H9 (cell line): ENCODE results near the gene ATP5MC3. TPM values are rescaled to one million over a fixed set of nuclear protein-coding genes. Genes with fewer than 3 reads are reported as not detected.
"Not testable (repeated sequence)": the region's sequence is repeated elsewhere in the genome, so short reads cannot be mapped to it uniquely, and the experiment has no call there.

Experiments
- DNase-seq: peaks from one replicate; pipeline ENCODE4 v3.0.0-alpha.2; 2017
- H2AFZ ChIP-seq: one replicate; pipeline ENCODE4 v1.6.1; 2013; ENCODE audit warnings: mild to moderate bottlenecking, low read length, control low read depth, moderate library complexity
- H2AK5ac ChIP-seq: 2 replicates; pipeline ENCODE4 v1.6.1; 2013; ENCODE audit warnings: low read length, control low read depth, mixed read lengths; ENCODE audit not compliant: insufficient read length
- H2BK120ac ChIP-seq: one replicate; pipeline ENCODE4 v1.6.1; 2013; ENCODE audit warnings: low read depth, mild to moderate bottlenecking, low read length, control low read depth, inconsistent platforms; ENCODE audit not compliant: poor library complexity, severe bottlenecking
- H2BK12ac ChIP-seq: 2 replicates; pipeline ENCODE4 v1.6.1; 2013; ENCODE audit warnings: low read length, control low read depth, mixed read lengths, low read depth; ENCODE audit not compliant: insufficient read length
- H2BK15ac ChIP-seq: 2 replicates; pipeline ENCODE4 v1.6.1; 2013; ENCODE audit warnings: low read depth, low read length, control low read depth
- H2BK20ac ChIP-seq: one replicate; pipeline ENCODE4 v1.6.1; 2013; ENCODE audit warnings: low read depth, mild to moderate bottlenecking, low read length, control low read depth, inconsistent platforms; ENCODE audit not compliant: poor library complexity, severe bottlenecking
- H2BK5ac ChIP-seq: 2 replicates; pipeline ENCODE4 v1.6.1; 2013; ENCODE audit warnings: low read length, control low read depth, mixed read lengths; ENCODE audit not compliant: insufficient read length
- H3K14ac ChIP-seq: 2 replicates; pipeline ENCODE4 v1.6.1; 2013; ENCODE audit warnings: low read length, control low read depth; ENCODE audit not compliant: insufficient read depth
- H3K18ac ChIP-seq: 2 replicates; pipeline ENCODE4 v1.6.1; 2013; ENCODE audit warnings: low read depth, mild to moderate bottlenecking, mixed read lengths, low read length, control low read depth; ENCODE audit not compliant: insufficient read length
- H3K23ac ChIP-seq: 2 replicates; pipeline ENCODE4 v1.6.1; 2013; ENCODE audit warnings: low read length, control low read depth, mixed read lengths, low read depth; ENCODE audit not compliant: insufficient read length
- H3K23me2 ChIP-seq: 2 replicates; pipeline ENCODE4 v1.6.1; 2013; ENCODE audit warnings: low read depth, mild to moderate bottlenecking, mixed read lengths, low read length, control low read depth; ENCODE audit not compliant: insufficient read length, poor library complexity, severe bottlenecking
- H3K27ac ChIP-seq: 2 replicates; pipeline ENCODE4 v1.5.1; 2013; ENCODE audit warnings: low read length, control low read depth, mixed read lengths, low read depth; ENCODE audit not compliant: insufficient read length
- H3K27me3 ChIP-seq: 2 replicates; pipeline ENCODE4 v1.6.1; 2013; ENCODE audit warnings: low read length, control low read depth, inconsistent platforms; ENCODE audit not compliant: insufficient read depth
- H3K4ac ChIP-seq: 2 replicates; pipeline ENCODE4 v1.6.1; 2013; ENCODE audit warnings: low read depth, mild to moderate bottlenecking, control low read depth, inconsistent platforms, low read length, moderate library complexity
- H3K4me1 ChIP-seq: 2 replicates; pipeline ENCODE4 v1.6.1; 2013; ENCODE audit warnings: low read length, control low read depth, inconsistent platforms; ENCODE audit not compliant: insufficient read depth
- H3K4me2 ChIP-seq: 2 replicates; pipeline ENCODE4 v1.6.1; 2013; ENCODE audit warnings: low read length, control low read depth, mixed read lengths; ENCODE audit not compliant: insufficient read length, insufficient read depth
- H3K56ac ChIP-seq: 2 replicates; pipeline ENCODE4 v1.6.1; 2013; ENCODE audit warnings: low read depth, mild to moderate bottlenecking, mixed read lengths, low read length, control low read depth; ENCODE audit not compliant: insufficient read length
- H3K79me1 ChIP-seq: 2 replicates; pipeline ENCODE4 v1.6.1; 2013; ENCODE audit warnings: low read depth, mild to moderate bottlenecking, moderate library complexity, low read length, control low read depth, inconsistent platforms; ENCODE audit not compliant: insufficient read depth, poor library complexity, severe bottlenecking
- H3K79me2 ChIP-seq: 2 replicates; pipeline ENCODE4 v1.6.1; 2013; ENCODE audit warnings: low read length, control low read depth, inconsistent platforms; ENCODE audit not compliant: insufficient read depth
- H3K9ac ChIP-seq: 2 replicates; pipeline ENCODE4 v1.6.1; 2013; ENCODE audit warnings: low read length, control low read depth, mixed read lengths; ENCODE audit not compliant: insufficient read length; ENCODE audit errors: extremely low read depth
- H3K9me3 ChIP-seq: one replicate; pipeline ENCODE4 v1.6.1; 2013; ENCODE audit warnings: low read depth, low read length, inconsistent platforms; ENCODE audit not compliant: control insufficient read depth
- H3T11ph ChIP-seq: one replicate; pipeline ENCODE4 v1.6.1; 2013; ENCODE audit warnings: mild to moderate bottlenecking, low read length, control low read depth, inconsistent platforms
- H4K20me1 ChIP-seq: one replicate; pipeline ENCODE4 v1.6.1; 2013; ENCODE audit not compliant: control insufficient read depth, insufficient read length, insufficient read depth
- H4K5ac ChIP-seq: 2 replicates; pipeline ENCODE4 v1.6.1; 2013; ENCODE audit warnings: low read depth, mild to moderate bottlenecking, mixed read lengths, low read length, control low read depth; ENCODE audit not compliant: insufficient read length
- H4K8ac ChIP-seq: replicated peaks from 2 replicates; pipeline ENCODE4 v1.6.1; 2013; ENCODE audit warnings: low read length, control low read depth, mixed read lengths, low read depth; ENCODE audit not compliant: insufficient read length
- H4K91ac ChIP-seq: 2 replicates; pipeline ENCODE4 v1.6.1; 2013; ENCODE audit warnings: low read depth, mild to moderate bottlenecking, moderate library complexity, mixed read lengths, low read length, control low read depth; ENCODE audit not compliant: insufficient read length
- H3K27ac Mint-ChIP-seq, 3 experiments: 2 replicates in 2 of 3; 3 replicates in 1 of 3; pipeline ENCODE4 v1.8.0; 2020 to 2021; ENCODE audit warnings: mixed read lengths in 3 of 3, mild to moderate bottlenecking in 1 of 3, moderate library complexity in 1 of 3
- H3K27me3 Mint-ChIP-seq: 2 replicates; pipeline ENCODE4 v1.8.0; 2021; ENCODE audit warnings: low read depth, mild to moderate bottlenecking, moderate library complexity, mixed read lengths
- H3K36me3 Mint-ChIP-seq, 3 experiments: 2 replicates in 2 of 3; 3 replicates in 1 of 3; pipeline ENCODE4 v1.8.0; 2020 to 2021; ENCODE audit warnings: low read depth in 3 of 3, mixed read lengths in 3 of 3; ENCODE audit not compliant: insufficient read depth in 1 of 3
- H3K4me1 Mint-ChIP-seq, 2 experiments: 2 replicates each; pipeline ENCODE4 v1.8.0; 2020; ENCODE audit warnings: mixed read lengths in 2 of 2
- H3K4me3 Mint-ChIP-seq, 2 experiments: 2 replicates in 1 of 2; 3 replicates in 1 of 2; pipeline ENCODE4 v1.8.0; 2020 to 2021; ENCODE audit warnings: mild to moderate bottlenecking in 2 of 2, mixed read lengths in 2 of 2, moderate library complexity in 1 of 2
- H3K9me3 Mint-ChIP-seq, 2 experiments: 2 replicates in 1 of 2; 3 replicates in 1 of 2; pipeline ENCODE4 v1.8.0; 2020; ENCODE audit warnings: mild to moderate bottlenecking in 2 of 2, mixed read lengths in 2 of 2, moderate library complexity in 1 of 2
- CTCF ChIP-seq: fragments of 200-600 bp; sonication (generic); conservative IDR thresholded peaks from 3 replicates; pipeline ENCODE4 v1.8.0; 2021; ENCODE audit warnings: antibody characterized with exemption, mild to moderate bottlenecking
- WGBS: extraction: QIAGEN DNeasy Blood & Tissue Kit; methylation state at CpG from one replicate; pipeline ENCODE4 v1.1.7; 2013; ENCODE audit warnings: missing lambda C conversion rate, low lambda C conversion rate, mixed read lengths; ENCODE audit not compliant: insufficient read length; ENCODE audit errors: extremely low coverage; 5-methylcytosine and 5-hydroxymethylcytosine counted together
- long read RNA-seq: library from polyadenylated mRNA; unstranded; transcript quantifications from one replicate; pipeline ENCODE4 v2.0.0, GENCODE V29; 2020
- total RNA-seq: library from RNA; stranded (reverse); gene quantifications from 2 replicates; pipeline ENCODE4 v1.2.1, GENCODE V29; 2021

Gene ATP5MC3
- total RNA-seq = 326 and 334 TPM in 2 replicates
- long read RNA-seq, full-length matches to known transcripts = 443 of 460 reads
- long read RNA-seq, partial matches to known transcripts = 9 of 460 reads
- long read RNA-seq, other reads (novel, unspliced or antisense) = 8 of 460 reads

GRCh38 chr2:175181104-175181876 is at the start of gene ATP5MC3:
ATP5MC3 (minus strand) TSS chr2:175181710; CDS start chr2:175181393, 317 bp downstream.
- H4K91ac ChIP-seq = no peak within 1 kb of the TSS
- H3T11ph ChIP-seq = peak within 1 kb of the TSS; percentile 79
- H3K4me3 Mint-ChIP-seq = peak within 1 kb of the TSS; percentile 91 to 96
- no peak within 1 kb of the TSS for H3K4ac ChIP-seq
- peak within 1 kb of the TSS; percentile 96 for H3K9ac ChIP-seq
- peak within 1 kb of the TSS; percentile 3 for H3K14ac ChIP-seq
- WGBS = no CpG with 5 or more reads among the region's 53 CpGs
- peak within 1 kb of the TSS; percentile 82 to 96 (median 92) for H3K27ac Mint-ChIP-seq
- H3K9me3 ChIP-seq = no peaks in the 10 kb centered on the region
- peaks cover 25 to 40% (median 37%) of the 10 kb centered on the region in 3 experiments for H3K36me3 Mint-ChIP-seq
- no peak within 1 kb of the TSS for H2BK20ac ChIP-seq
- no peaks in the 10 kb centered on the region for H3K4me1 ChIP-seq
- H2BK120ac ChIP-seq = peak within 1 kb of the TSS; percentile 73
- H3K27me3 ChIP-seq = no peaks in the 10 kb centered on the region
- no peaks in the 10 kb centered on the region for H3K9me3 Mint-ChIP-seq
- H3K27me3 Mint-ChIP-seq = no peaks in the 10 kb centered on the region
- TF ChIP-seq CTCF = peak; percentile 29; the same call in 1 of the 3 replicates
- H2BK12ac ChIP-seq = peak within 1 kb of the TSS; percentile 36
- H2AFZ ChIP-seq = peak within 1 kb of the TSS; percentile 97
- H4K5ac ChIP-seq = peak within 1 kb of the TSS; percentile 50
- DNase-seq = peak; percentile 95
- H4K20me1 ChIP-seq = no peaks in the 10 kb centered on the region
- H2BK5ac ChIP-seq = no peak within 1 kb of the TSS
- H3K4me1 Mint-ChIP-seq = peaks cover 10 to 14% of the 10 kb centered on the region in 2 experiments
- no peak within 1 kb of the TSS for H3K27ac ChIP-seq
- H2BK15ac ChIP-seq = no peak within 1 kb of the TSS
- H3K79me1 ChIP-seq = no peaks in the 10 kb centered on the region
- peak within 1 kb of the TSS; percentile 85 for H3K18ac ChIP-seq
- H2AK5ac ChIP-seq = no peak within 1 kb of the TSS
- no peaks in the 10 kb centered on the region for H3K23me2 ChIP-seq
- peaks cover 7% of the 10 kb centered on the region; the same call in 1 of the 2 replicates for H3K79me2 ChIP-seq
- H3K4me2 ChIP-seq = peak within 1 kb of the TSS; percentile 88
- peak within 1 kb of the TSS; percentile 78 for H4K8ac ChIP-seq
- H3K56ac ChIP-seq = no peak within 1 kb of the TSS
- no peak within 1 kb of the TSS for H3K23ac ChIP-seq

- not testable (repeated sequence) for H3K79me1 ChIP-seq, H3K79me2 ChIP-seq, H4K91ac ChIP-seq, H3K36me3 Mint-ChIP-seq, H3K4me2 ChIP-seq, H3T11ph ChIP-seq, H3K4me1 ChIP-seq, H3K9me3 ChIP-seq, H4K8ac ChIP-seq, H2BK12ac ChIP-seq, H3K9me3 Mint-ChIP-seq, H4K20me1 ChIP-seq, H2BK120ac ChIP-seq, H2BK20ac ChIP-seq, H3K27ac ChIP-seq, H3K9ac ChIP-seq, H4K5ac ChIP-seq, H2AFZ ChIP-seq, DNase-seq, H3K27me3 Mint-ChIP-seq, H2BK5ac ChIP-seq, H3K56ac ChIP-seq, H3K4me3 Mint-ChIP-seq, H2BK15ac ChIP-seq, H3K23ac ChIP-seq, H2AK5ac ChIP-seq, H3K4ac ChIP-seq, H3K18ac ChIP-seq, H3K23me2 ChIP-seq, H3K4me1 Mint-ChIP-seq, H3K27me3 ChIP-seq, H3K27ac Mint-ChIP-seq, H3K14ac ChIP-seq
- WGBS = no CpG with 5 or more reads among the region's 4 CpGs
These were observed 47.1 kb upstream of the ATP5MC3 start for GRCh38 chr2:175228601-175229000.
